GM19035 (cell line): ENCODE measurements around the gene FBXO48.
A peak's percentile ranks its signal among the peaks of the same experiment; 100 is the strongest.

Source experiments
- ATAC-seq: cut with Tn5 transposase; IDR thresholded peaks from one replicate; pipeline ENCODE4 v1.9.1; 2021; ENCODE audit not compliant: unreplicated experiment

The FBXO48 gene

DNA sequence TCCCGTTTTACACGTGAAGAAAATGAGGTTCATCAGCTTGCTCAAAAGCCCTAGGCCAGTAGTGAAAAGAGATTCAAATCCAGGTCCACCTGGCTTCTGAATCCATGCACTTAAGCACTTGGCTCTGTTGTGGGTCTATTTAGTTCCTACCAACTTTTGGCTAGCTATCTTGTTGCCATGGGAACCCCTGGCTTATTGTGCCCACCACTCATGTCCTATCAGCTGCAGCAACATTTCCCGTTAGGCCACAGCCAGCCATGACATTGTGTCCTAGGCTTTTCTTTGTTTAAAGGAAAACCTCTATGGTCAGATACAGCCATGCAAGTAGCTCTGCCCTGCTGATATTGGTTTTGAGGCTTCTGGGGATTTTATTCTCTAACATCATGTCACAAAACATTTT, 52.2 kb downstream of the FBXO48 start:
- ATAC-seq = no peak

DNA sequence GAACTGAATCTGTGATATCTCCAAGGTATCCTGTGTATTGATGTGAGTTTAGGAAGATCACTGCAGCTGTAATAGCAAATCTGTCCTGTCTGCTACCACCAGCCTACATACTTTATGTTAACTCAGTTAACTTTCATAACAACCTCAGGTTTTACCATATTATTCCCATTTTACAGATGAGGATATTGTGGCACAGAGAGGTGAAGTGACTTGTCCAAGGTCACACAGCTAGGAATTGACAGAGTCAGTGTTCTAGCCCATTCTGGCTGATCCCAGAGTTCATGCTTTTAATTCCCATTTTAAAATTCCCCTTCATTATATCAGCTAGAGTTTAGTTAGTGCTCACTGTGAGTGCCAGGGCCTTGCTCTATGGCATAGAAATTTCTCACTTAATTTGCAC, 52.6 kb downstream of the FBXO48 start:
- no peak for ATAC-seq

DNA sequence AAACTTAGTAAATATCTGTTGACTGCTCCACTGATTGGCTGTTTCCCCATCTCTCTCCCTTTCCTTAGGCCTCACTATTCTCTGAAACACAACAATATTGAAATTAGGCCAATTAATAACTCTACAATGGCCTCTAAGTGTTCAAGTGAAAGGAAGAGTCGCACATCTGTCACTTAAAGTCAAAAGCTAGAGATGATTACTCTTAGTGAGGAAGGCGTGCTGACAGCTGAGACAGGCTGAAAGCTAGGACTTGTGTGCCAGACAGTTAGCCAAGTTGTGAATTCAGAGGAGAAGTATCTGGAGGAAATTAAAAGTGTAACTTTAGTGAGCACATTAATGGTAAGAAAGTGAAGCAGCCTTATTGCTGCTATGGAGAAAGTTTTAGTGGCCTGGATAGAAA, 53.6 kb downstream of the FBXO48 start:
- no peak for ATAC-seq

DNA sequence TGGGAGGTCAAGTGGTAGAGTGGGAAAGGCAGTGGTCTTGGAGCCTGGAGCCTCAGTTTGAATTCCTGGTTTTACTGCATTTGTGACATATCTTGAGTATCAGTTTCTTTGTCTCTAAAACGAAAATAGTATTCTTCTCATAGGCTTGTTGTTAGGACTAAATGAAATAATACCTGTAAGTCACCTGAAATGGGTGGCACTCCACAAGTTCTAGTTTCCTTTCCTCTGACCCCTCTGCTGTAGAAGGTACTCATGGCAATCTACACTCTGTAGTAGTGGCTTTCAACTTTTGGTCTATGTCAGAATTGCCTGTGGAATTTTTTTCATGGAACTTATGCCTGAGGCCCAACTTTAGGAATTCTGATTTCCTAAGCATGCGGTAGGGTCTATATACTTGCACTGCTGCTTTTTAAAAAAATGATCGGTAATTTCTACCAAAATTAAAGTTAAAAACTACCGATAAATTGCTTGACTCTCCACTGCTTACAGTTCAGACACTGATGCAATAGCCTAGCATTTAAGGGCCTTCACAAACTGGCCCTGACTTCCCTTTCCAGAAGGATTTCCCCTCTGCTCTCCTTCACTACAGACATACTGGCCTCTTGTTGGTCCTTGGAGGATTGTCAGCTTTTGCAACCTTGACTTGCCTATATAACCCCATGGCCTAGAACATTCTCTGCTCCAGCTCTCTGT, 54.8 kb downstream of the FBXO48 start:
- peak; percentile 41 for ATAC-seq

DNA sequence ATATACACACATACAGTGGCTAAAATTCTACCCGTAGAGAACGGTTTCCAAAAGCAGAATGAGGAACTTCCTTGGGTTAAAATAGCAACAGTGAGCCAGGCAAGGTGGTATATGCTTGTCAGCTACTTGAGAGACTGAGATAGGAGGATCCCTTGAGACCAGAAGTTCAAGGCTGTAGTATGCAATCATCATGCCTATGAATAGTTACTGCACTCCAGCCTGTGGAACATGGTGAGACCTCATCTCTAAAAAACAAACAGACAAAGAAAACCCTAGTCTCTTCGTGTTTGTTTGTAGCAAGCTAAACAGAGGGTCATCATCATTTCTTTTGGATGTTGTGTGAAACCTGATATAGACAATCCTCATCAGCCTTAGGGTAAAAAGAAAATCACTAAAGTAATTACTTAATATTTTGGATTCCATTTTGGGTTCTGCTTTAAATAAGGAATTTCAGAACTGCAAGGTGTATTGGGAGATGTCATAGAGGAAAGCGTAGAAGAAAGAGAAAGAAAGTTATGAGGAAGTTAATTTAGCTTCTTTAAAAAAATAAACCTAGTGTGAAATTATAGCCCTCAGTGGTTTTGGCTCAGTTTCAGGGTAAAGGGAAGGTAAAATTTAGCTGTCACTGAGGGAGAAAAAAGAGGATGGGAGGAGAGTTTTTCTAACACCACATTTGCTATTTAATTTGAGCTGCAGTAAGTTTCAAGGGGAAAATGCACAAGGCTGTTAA, 55.5 kb downstream of the FBXO48 start:
- ATAC-seq = peak; percentile 84
